Gastroesophageal sphincter (tissue), 4 donors: ENCODE measurements around the gene PRDM2. TPM values are rescaled to one million over a fixed set of nuclear protein-coding genes. Genes with fewer than 3 reads are reported as not detected.

Experiments
- ATAC-seq: fragments of 150-250 bp; one replicate; pipeline ENCODE4 v1.9.1; 2016; ENCODE audit warnings: mild to moderate bottlenecking, moderate library complexity
- H3K27ac ChIP-seq, 4 donors: fragments of 200-600 bp; sonication (generic) in 3 of 4; 1 replicate in 3 of 4; 2 replicates in 1 of 4; pipeline ENCODE4 v1.5.1; 2016 to 2019
- H3K27me3 ChIP-seq: fragments of 200-600 bp; sonication (generic); one replicate; pipeline ENCODE4 v1.5.1; 2019
- H3K36me3 ChIP-seq, 2 donors: fragments of 200-600 bp; sonication (generic); one replicate each; pipeline ENCODE4 v1.5.1; 2019; ENCODE audit warnings: control low read depth in 1 of 2
- H3K4me1 ChIP-seq, 3 donors: fragments of 200-600 bp; sonication (generic); 1 replicate in 2 of 3; 2 replicates in 1 of 3; pipeline ENCODE4 v1.5.1; 2016 to 2019; ENCODE audit warnings: control low read depth in 2 of 3
- H3K4me3 ChIP-seq, 2 donors: fragments of 200-600 bp; sonication (generic); one replicate each; pipeline ENCODE4 v1.5.1; 2019; ENCODE audit warnings: mild to moderate bottlenecking in 1 of 2, moderate library complexity in 1 of 2
- H3K9me3 ChIP-seq, 3 donors: fragments of 200-600 bp; sonication (generic); one replicate each; pipeline ENCODE4 v1.5.1; 2017 to 2019; ENCODE audit warnings: control low read depth in 2 of 3
- CTCF ChIP-seq, 4 experiments: fragments of 200-600 bp in 2 of 4; fragments of 450-650 bp in 2 of 4; sonication (generic) in 1 of 4; IDR thresholded peaks; one replicate each; pipeline ENCODE4 v1.5.1; 2017 to 2019; ENCODE audit warnings: antibody characterized with exemption in 4 of 4, mild to moderate bottlenecking in 2 of 4, moderate library complexity in 2 of 4
- EP300 ChIP-seq: sonication (generic); formaldehyde crosslinking; IDR thresholded peaks from one replicate; pipeline ENCODE4 v1.6.1; 2017; ENCODE audit warnings: antibody characterized with exemption, mild to moderate bottlenecking
- POLR2A ChIP-seq, 2 donors: fragments of 450-650 bp; IDR thresholded peaks; one replicate each; pipeline ENCODE4 v1.6.1; 2017; ENCODE audit warnings: antibody characterized with exemption in 2 of 2, mild to moderate bottlenecking in 2 of 2, moderate library complexity in 1 of 2
- POLR2AphosphoS5 ChIP-seq: sonication (generic); formaldehyde crosslinking; IDR thresholded peaks from one replicate; pipeline ENCODE4 v1.6.1; 2017; ENCODE audit warnings: antibody characterized with exemption
- WGBS, 2 donors: methylation state at CpG; one replicate each; pipeline ENCODE4 v1.1.5; 2018; ENCODE audit warnings: low coverage in 1 of 2; 5-methylcytosine and 5-hydroxymethylcytosine counted together
- total RNA-seq, 4 donors: library from RNA; depleted of rRNA; stranded (reverse); fragments of >200 nt; gene quantifications; one replicate each; pipeline ENCODE4 v1.1.0, GENCODE V29; 2016

Gene PRDM2
- total RNA-seq, 4 donors from 2014 or later: 23.7 to 55.6 (median 43.0) TPM

DNA sequence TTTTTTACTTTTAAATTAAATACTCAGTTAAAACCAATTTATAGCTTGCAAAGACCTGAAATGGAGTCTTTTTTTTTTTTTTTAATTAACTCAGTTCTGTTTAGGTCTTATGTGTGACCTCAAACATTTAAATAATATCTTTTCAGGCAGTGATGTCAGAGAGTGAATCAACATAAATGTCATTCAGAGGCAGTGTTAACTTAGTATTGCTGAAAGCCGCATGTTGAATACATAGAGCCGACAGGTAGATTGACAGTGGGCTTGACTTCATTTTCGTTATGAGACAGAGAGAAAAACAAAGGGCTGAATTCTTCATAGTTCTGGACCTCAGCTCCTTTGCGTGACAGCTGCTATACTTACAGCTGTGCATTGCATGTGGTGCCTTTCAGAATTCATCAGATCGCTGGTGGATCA, 51.5 kb downstream of the PRDM2 start:
- H3K4me3 ChIP-seq: peak overlapping the region in 1 of 2 donors; percentile 79
- no peaks in the 10 kb centered on the region for H3K9me3 ChIP-seq
- no peak for ATAC-seq
- H3K36me3 ChIP-seq: no peaks in the 10 kb centered on the region
- no peak overlapping the region for H3K27ac ChIP-seq
- WGBS, 2 donors: 62 to 78% methylated on average over 2 to 5 of the region's 5 CpGs
- H3K27me3 ChIP-seq: no peaks in the 10 kb centered on the region
- TF ChIP-seq EP300 (no peak), POLR2A (IDR thresholded peaks at IDR 0.05) (no peak), POLR2AphosphoS5 (no peak), CTCF (IDR thresholded peaks at IDR 0.05) (no peak)
- H3K4me1 ChIP-seq: peaks cover 3 to 72% (median 13%) of the 10 kb centered on the region in 3 donors

- H3K4me1 ChIP-seq: peaks cover 4 to 77% (median 16%) of the 10 kb centered on the region in 3 donors
These were observed 52.0 kb downstream of the PRDM2 start for GRCh38 chr1:13751985-13752384.

DNA sequence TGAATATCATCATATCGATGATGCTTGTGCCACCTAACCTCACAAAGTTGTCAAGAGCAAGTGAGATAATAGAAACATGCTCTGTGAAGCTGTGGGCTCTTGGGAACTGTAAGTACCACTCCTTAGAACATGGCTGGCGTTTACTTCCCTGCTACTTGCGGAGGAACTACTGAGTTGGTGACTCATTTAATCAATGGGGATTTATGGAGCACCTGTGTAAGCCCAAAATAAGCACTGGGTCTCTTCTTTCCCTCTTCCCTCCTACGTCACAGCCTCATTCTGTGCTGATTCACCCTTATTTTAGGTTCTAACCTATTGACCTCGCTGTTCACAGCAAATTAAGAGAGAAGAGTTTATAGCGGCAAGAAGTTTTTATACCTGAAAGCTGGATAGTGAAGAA, 52.9 kb downstream of the PRDM2 start:
- H3K36me3 ChIP-seq: no peaks in the 10 kb centered on the region
- H3K27ac ChIP-seq: no peak overlapping the region
- H3K4me1 ChIP-seq: peaks cover 8 to 85% (median 21%) of the 10 kb centered on the region in 3 donors
- H3K27me3 ChIP-seq: no peaks in the 10 kb centered on the region
- WGBS, 2 donors: 90 to 94% methylated on average over 6 of the region's 6 CpGs
- H3K4me3 ChIP-seq: no peak overlapping the region
- no peak for TF ChIP-seq CTCF (IDR thresholded peaks at IDR 0.05)
- TF ChIP-seq EP300: no peak
- TF ChIP-seq POLR2A (IDR thresholded peaks at IDR 0.05): no peak
- no peak for TF ChIP-seq POLR2AphosphoS5
- H3K9me3 ChIP-seq: no peaks in the 10 kb centered on the region
- no peak for ATAC-seq

More at GRCh38 chr1:13751985-13752384, 52.0 kb downstream of the PRDM2 start:
- TF ChIP-seq POLR2A (IDR thresholded peaks at IDR 0.05) (no peak), POLR2AphosphoS5 (no peak), CTCF (IDR thresholded peaks at IDR 0.05) (no peak), EP300 (no peak)
- Histone ChIP-seq H3K27ac (no peak overlapping the region), H3K9me3 (no peaks in the 10 kb centered on the region), H3K27me3 (no peaks in the 10 kb centered on the region), H3K36me3 (no peaks in the 10 kb centered on the region), H3K4me3 (no peak overlapping the region)
- ATAC-seq: no peak
- WGBS, 2 donors: 83 to 87% methylated on average over 6 to 7 of the region's 7 CpGs

DNA sequence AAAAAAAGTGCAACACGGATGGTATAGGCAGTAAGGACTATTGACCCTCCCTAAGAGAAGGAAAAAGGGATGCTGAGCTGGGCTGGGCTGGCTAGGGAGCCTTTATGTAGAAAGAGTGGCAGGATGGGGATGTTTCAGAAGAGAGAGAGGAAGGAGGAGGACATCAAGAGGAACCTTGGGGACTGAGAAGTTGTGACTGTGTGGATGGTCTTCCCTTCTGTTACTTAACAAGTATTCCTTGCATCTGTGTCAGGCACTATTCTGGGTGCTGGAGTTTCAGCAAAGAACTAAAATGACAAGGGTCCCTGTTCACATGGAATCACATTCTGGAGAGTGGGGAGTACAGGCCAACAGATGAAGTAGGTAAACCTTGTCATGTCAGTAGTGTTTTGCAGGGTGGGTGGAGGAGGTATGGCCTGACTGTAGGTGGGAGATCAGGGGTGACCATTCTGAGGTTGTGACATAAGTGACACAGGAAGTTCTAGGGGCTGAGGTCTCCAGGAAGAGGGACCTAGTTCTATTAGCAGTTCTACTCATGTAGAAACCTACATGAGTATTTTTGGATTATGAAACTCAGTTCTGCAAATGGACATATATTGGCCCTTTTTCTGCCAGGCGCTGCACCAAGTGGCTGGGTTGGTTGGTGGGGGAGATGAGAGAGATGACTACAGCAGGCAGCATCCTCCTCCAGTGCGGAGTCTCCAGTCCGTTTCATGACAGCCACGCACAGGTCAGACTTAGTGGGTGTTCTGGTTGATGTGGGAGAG, 53.8 kb downstream of the PRDM2 start:
- Histone ChIP-seq H3K27me3 (no peaks in the 10 kb centered on the region), H3K9me3 (no peaks in the 10 kb centered on the region), H3K4me3 (no peak overlapping the region), H3K4me1 (peaks cover 5 to 85% (median 16%) of the 10 kb centered on the region in 3 donors), H3K27ac (no peak overlapping the region), H3K36me3 (no peaks in the 10 kb centered on the region)
- TF ChIP-seq EP300 (no peak), POLR2AphosphoS5 (no peak), CTCF (IDR thresholded peaks at IDR 0.05) (no peak), POLR2A (IDR thresholded peaks at IDR 0.05) (no peak)
- WGBS, 2 donors: 71 to 100% methylated on average over 2 to 5 of the region's 5 CpGs
- ATAC-seq: no peak
